SK-N-SH treated with all-trans-retinoic acid at 6 μM for 48 hours (cell line): ENCODE measurements around the gene RAD51B.

Experiments
- ATAC-seq: fragments of 200-7000 bp; cut with Tn5 transposase; 3 replicates; pipeline ENCODE4 v1.9.1; 2020; ENCODE audit warnings: mild to moderate bottlenecking, moderate library complexity
- ARNTL ChIP-seq: fragments of 450-650 bp; formaldehyde crosslinking; IDR thresholded peaks from 2 replicates; pipeline ENCODE4 v1.5.0; 2020; ENCODE audit warnings: low read depth, mild to moderate bottlenecking, moderate library complexity, borderline replicate concordance
- BACH2 ChIP-seq: fragments of 250-450 bp; sonication (Bioruptor Pico); IDR thresholded peaks from 2 replicates; pipeline ENCODE4 v1.9.0; 2021; ENCODE audit warnings: mild to moderate bottlenecking, borderline replicate concordance
- CSDC2 ChIP-seq: fragments of 250-450 bp; sonication (Bioruptor Pico); IDR thresholded peaks from 2 replicates; pipeline ENCODE4 v1.5.0; 2020; ENCODE audit warnings: mild to moderate bottlenecking, moderate library complexity
- ESRRG ChIP-seq: fragments of 250-450 bp; sonication (Bioruptor Pico); IDR thresholded peaks from 2 replicates; pipeline ENCODE4 v1.6.1; 2021; ENCODE audit warnings: mild to moderate bottlenecking
- GLIS3 ChIP-seq: fragments of 250-450 bp; sonication (Bioruptor Pico); IDR thresholded peaks from 2 replicates; pipeline ENCODE4 v1.5.0; 2020; ENCODE audit warnings: mild to moderate bottlenecking, moderate library complexity
- ISL1 ChIP-seq: fragments of 250-450 bp; sonication (Bioruptor Pico); IDR thresholded peaks from 2 replicates; pipeline ENCODE4 v2.1.2; 2022; ENCODE audit warnings: mild to moderate bottlenecking, moderate library complexity
- OSR1 ChIP-seq: fragments of 250-450 bp; sonication (Bioruptor Pico); IDR thresholded peaks from 2 replicates; pipeline ENCODE4 v1.8.0; 2022; ENCODE audit warnings: moderate library complexity, mild to moderate bottlenecking, inconsistent platforms
- PPARA ChIP-seq: fragments of 250-450 bp; sonication (Bioruptor Pico); IDR thresholded peaks from 2 replicates; pipeline ENCODE4 v1.5.0; 2020; ENCODE audit warnings: mild to moderate bottlenecking, borderline replicate concordance
- RARB ChIP-seq: fragments of 250-450 bp; sonication (Bioruptor Pico); IDR thresholded peaks from 2 replicates; pipeline ENCODE4 v1.8.0; 2021; ENCODE audit warnings: mild to moderate bottlenecking, moderate library complexity
- SNAI2 ChIP-seq: fragments of 250-450 bp; sonication (Bioruptor Pico); IDR thresholded peaks from 2 replicates; pipeline ENCODE4 v1.5.0; 2020; ENCODE audit warnings: mild to moderate bottlenecking, moderate library complexity
- TCF4 ChIP-seq: fragments of 250-450 bp; sonication (Bioruptor Pico); IDR thresholded peaks from 2 replicates; pipeline ENCODE4 v1.8.0; 2021; ENCODE audit warnings: mild to moderate bottlenecking, moderate library complexity, borderline replicate concordance
- TOX ChIP-seq: fragments of 250-450 bp; sonication (Bioruptor Pico); IDR thresholded peaks from 2 replicates; pipeline ENCODE4 v1.8.0; 2021; ENCODE audit warnings: mild to moderate bottlenecking, moderate library complexity, borderline replicate concordance
- ZC3H10 ChIP-seq: fragments of 250-450 bp; sonication (Bioruptor Pico); IDR thresholded peaks from 2 replicates; pipeline ENCODE4 v1.5.1; 2021; ENCODE audit warnings: mild to moderate bottlenecking, moderate library complexity
- ZFP30 ChIP-seq: fragments of 450-650 bp; formaldehyde crosslinking; IDR thresholded peaks from 2 replicates; pipeline ENCODE4 v1.5.0; 2022; ENCODE audit warnings: mild to moderate bottlenecking, moderate library complexity
- ZNF565 ChIP-seq: fragments of 450-650 bp; formaldehyde crosslinking; conservative IDR thresholded peaks from 2 replicates; pipeline ENCODE4 v1.5.0; 2020; ENCODE audit warnings: low read depth, mild to moderate bottlenecking, moderate library complexity
- ZNF70 ChIP-seq: fragments of 450-650 bp; formaldehyde crosslinking; IDR thresholded peaks from 2 replicates; pipeline ENCODE4 v1.5.0; 2020; ENCODE audit warnings: mild to moderate bottlenecking, moderate library complexity
- ZNF8 ChIP-seq: fragments of 450-650 bp; formaldehyde crosslinking; IDR thresholded peaks from 2 replicates; pipeline ENCODE4 v1.5.0; 2020; ENCODE audit warnings: mild to moderate bottlenecking, moderate library complexity
- TF ChIP-seq, protein P1 (sequence below): fragments of 250-450 bp; sonication (Bioruptor Pico); IDR thresholded peaks from 2 replicates; pipeline ENCODE4 v1.8.0; 2021; ENCODE audit warnings: low read depth, mild to moderate bottlenecking, moderate library complexity, borderline replicate concordance
- TF ChIP-seq, protein P2 (sequence below): fragments of 250-450 bp; sonication (Bioruptor Pico); IDR thresholded peaks from 2 replicates; pipeline ENCODE4 v1.8.0; 2020; ENCODE audit warnings: mild to moderate bottlenecking, moderate library complexity, borderline replicate concordance
- TF ChIP-seq, protein P3 (sequence below): fragments of 250-450 bp; sonication (Bioruptor Pico); IDR thresholded peaks from 2 replicates; pipeline ENCODE4 v1.5.0; 2020; ENCODE audit warnings: mild to moderate bottlenecking, moderate library complexity
- TF ChIP-seq, protein P4 (sequence below): fragments of 250-450 bp; sonication (Bioruptor Pico); IDR thresholded peaks from 2 replicates; pipeline ENCODE4 v1.5.1; 2021; ENCODE audit warnings: mild to moderate bottlenecking, moderate library complexity
- TF ChIP-seq, protein P5 (sequence below): fragments of 250-450 bp; sonication (Bioruptor Pico); IDR thresholded peaks from 2 replicates; pipeline ENCODE4 v1.5.1; 2020; ENCODE audit warnings: low read depth, mild to moderate bottlenecking, moderate library complexity

Gene RAD51B

DNA sequence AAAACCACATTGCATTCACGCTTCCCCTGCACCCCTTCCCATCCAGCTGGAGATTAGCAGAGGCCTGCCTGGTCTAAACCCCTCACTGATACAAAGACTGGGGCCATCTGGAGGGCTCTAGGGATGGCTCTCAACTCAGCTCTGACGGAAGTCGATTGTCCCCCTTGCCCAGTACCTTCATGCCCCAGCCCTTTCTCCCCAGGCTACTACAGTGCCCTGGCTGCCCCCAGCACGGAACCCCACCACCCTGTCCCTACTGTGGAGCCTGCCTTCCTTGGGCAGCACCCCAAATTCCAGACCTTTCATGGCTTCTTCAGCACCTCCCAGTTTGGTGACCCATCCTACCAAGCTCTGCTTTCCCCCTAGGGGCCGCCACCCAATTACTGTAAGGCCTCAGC lies 947.7 kb downstream of the RAD51B start:
- ATAC-seq = no peak
- TF ChIP-seq ARNTL (CRISPR knock-in tag) (no peak), TCF4 (no peak), ZC3H10 (CRISPR knock-in tag) (no peak), RARB (no peak), ISL1 (CRISPR knock-in tag) (no peak), OSR1 (CRISPR knock-in tag) (no peak), ZNF8 (CRISPR knock-in tag) (no peak), CSDC2 (CRISPR knock-in tag) (no peak), ZNF565 (no peak)
- TF ChIP-seq, protein P1, sequence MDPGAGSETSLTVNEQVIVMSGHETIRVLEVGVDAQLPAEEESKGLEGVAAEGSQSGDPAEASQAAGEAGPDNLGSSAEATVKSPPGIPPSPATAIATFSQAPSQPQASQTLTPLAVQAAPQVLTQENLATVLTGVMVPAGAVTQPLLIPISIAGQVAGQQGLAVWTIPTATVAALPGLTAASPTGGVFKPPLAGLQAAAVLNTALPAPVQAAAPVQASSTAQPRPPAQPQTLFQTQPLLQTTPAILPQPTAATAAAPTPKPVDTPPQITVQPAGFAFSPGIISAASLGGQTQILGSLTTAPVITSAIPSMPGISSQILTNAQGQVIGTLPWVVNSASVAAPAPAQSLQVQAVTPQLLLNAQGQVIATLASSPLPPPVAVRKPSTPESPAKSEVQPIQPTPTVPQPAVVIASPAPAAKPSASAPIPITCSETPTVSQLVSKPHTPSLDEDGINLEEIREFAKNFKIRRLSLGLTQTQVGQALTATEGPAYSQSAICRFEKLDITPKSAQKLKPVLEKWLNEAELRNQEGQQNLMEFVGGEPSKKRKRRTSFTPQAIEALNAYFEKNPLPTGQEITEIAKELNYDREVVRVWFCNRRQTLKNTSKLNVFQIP (CRISPR knock-in tag) = no peak
- TF ChIP-seq, protein P2, sequence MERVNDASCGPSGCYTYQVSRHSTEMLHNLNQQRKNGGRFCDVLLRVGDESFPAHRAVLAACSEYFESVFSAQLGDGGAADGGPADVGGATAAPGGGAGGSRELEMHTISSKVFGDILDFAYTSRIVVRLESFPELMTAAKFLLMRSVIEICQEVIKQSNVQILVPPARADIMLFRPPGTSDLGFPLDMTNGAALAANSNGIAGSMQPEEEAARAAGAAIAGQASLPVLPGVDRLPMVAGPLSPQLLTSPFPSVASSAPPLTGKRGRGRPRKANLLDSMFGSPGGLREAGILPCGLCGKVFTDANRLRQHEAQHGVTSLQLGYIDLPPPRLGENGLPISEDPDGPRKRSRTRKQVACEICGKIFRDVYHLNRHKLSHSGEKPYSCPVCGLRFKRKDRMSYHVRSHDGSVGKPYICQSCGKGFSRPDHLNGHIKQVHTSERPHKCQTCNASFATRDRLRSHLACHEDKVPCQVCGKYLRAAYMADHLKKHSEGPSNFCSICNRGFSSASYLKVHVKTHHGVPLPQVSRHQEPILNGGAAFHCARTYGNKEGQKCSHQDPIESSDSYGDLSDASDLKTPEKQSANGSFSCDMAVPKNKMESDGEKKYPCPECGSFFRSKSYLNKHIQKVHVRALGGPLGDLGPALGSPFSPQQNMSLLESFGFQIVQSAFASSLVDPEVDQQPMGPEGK (CRISPR knock-in tag) = no peak
- TF ChIP-seq, protein P3, sequence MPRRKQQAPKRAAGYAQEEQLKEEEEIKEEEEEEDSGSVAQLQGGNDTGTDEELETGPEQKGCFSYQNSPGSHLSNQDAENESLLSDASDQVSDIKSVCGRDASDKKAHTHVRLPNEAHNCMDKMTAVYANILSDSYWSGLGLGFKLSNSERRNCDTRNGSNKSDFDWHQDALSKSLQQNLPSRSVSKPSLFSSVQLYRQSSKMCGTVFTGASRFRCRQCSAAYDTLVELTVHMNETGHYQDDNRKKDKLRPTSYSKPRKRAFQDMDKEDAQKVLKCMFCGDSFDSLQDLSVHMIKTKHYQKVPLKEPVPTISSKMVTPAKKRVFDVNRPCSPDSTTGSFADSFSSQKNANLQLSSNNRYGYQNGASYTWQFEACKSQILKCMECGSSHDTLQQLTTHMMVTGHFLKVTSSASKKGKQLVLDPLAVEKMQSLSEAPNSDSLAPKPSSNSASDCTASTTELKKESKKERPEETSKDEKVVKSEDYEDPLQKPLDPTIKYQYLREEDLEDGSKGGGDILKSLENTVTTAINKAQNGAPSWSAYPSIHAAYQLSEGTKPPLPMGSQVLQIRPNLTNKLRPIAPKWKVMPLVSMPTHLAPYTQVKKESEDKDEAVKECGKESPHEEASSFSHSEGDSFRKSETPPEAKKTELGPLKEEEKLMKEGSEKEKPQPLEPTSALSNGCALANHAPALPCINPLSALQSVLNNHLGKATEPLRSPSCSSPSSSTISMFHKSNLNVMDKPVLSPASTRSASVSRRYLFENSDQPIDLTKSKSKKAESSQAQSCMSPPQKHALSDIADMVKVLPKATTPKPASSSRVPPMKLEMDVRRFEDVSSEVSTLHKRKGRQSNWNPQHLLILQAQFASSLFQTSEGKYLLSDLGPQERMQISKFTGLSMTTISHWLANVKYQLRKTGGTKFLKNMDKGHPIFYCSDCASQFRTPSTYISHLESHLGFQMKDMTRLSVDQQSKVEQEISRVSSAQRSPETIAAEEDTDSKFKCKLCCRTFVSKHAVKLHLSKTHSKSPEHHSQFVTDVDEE = no peak
- TF ChIP-seq, protein P4, sequence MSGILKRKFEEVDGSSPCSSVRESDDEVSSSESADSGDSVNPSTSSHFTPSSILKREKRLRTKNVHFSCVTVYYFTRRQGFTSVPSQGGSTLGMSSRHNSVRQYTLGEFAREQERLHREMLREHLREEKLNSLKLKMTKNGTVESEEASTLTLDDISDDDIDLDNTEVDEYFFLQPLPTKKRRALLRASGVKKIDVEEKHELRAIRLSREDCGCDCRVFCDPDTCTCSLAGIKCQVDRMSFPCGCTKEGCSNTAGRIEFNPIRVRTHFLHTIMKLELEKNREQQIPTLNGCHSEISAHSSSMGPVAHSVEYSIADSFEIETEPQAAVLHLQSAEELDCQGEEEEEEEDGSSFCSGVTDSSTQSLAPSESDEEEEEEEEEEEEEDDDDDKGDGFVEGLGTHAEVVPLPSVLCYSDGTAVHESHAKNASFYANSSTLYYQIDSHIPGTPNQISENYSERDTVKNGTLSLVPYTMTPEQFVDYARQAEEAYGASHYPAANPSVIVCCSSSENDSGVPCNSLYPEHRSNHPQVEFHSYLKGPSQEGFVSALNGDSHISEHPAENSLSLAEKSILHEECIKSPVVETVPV (CRISPR knock-in tag) = no peak
- TF ChIP-seq, protein P5, sequence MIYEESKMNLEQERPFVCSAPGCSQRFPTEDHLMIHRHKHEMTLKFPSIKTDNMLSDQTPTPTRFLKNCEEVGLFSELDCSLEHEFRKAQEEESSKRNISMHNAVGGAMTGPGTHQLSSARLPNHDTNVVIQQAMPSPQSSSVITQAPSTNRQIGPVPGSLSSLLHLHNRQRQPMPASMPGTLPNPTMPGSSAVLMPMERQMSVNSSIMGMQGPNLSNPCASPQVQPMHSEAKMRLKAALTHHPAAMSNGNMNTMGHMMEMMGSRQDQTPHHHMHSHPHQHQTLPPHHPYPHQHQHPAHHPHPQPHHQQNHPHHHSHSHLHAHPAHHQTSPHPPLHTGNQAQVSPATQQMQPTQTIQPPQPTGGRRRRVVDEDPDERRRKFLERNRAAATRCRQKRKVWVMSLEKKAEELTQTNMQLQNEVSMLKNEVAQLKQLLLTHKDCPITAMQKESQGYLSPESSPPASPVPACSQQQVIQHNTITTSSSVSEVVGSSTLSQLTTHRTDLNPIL (CRISPR knock-in tag) = no peak

DNA sequence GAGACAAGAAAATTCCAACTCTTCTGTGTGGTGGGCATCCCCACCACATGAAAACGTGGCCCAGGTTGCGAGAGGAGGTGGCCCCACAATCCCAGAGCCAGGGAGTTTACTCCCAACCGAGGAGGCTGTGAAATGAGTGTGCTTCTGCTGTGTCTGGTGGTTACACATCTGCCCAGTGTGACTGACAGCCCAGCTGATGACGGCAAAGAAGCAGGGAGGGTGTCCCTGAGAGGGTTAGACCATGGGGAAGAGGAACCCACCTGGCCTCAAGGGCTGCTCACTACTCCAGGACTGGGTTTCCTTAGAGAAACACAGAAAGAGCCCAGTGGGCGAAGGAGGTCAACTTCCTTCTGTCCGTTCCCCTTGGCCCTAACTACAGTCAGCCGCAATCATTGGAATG lies 948.7 kb downstream of the RAD51B start:
- no peak for ATAC-seq

More for the DNA sequence above, 948.7 kb downstream of the RAD51B start:
- TF ChIP-seq, protein P3 = no peak
- TF ChIP-seq ZFP30 (CRISPR knock-in tag) = no peak
- TF ChIP-seq OSR1 (CRISPR knock-in tag) = no peak
- TF ChIP-seq, protein P5 (CRISPR knock-in tag) = no peak
- no peak for TF ChIP-seq ZC3H10 (CRISPR knock-in tag)
- TF ChIP-seq SNAI2 = no peak
- TF ChIP-seq ZNF565 = no peak
- no peak for TF ChIP-seq BACH2
- TF ChIP-seq CSDC2 (CRISPR knock-in tag) = no peak
- no peak for TF ChIP-seq TOX (CRISPR knock-in tag)
- TF ChIP-seq GLIS3 (CRISPR knock-in tag) = no peak
- no peak for TF ChIP-seq PPARA (CRISPR knock-in tag)
- TF ChIP-seq, protein P1 (CRISPR knock-in tag) = no peak
- no peak for TF ChIP-seq ISL1 (CRISPR knock-in tag)
- no peak for TF ChIP-seq TCF4
- TF ChIP-seq, protein P4 (CRISPR knock-in tag) = no peak
- TF ChIP-seq ZNF70 = no peak
- TF ChIP-seq ESRRG (CRISPR knock-in tag) = no peak
- TF ChIP-seq, all 23 proteins: peak for 0
